Peyer's patch (tissue), 4 donors: ENCODE results near the gene WIPF2.

ENCODE experiments used
- CTCF ChIP-seq, 6 experiments: fragments of 450-650 bp in 4 of 6; fragments of 200-600 bp in 2 of 6; sonication (generic) in 1 of 6; IDR thresholded peaks; one replicate each; pipeline ENCODE4 v1.5.1; 2017 to 2019; ENCODE audit warnings: antibody characterized with exemption in 6 of 6, mild to moderate bottlenecking in 3 of 6, moderate library complexity in 1 of 6
- POLR2A ChIP-seq, 2 donors: fragments of 450-650 bp; IDR thresholded peaks; one replicate each; pipeline ENCODE4 v1.5.1; 2017; ENCODE audit warnings: antibody characterized with exemption in 2 of 2, mild to moderate bottlenecking in 2 of 2, moderate library complexity in 2 of 2

DNA sequence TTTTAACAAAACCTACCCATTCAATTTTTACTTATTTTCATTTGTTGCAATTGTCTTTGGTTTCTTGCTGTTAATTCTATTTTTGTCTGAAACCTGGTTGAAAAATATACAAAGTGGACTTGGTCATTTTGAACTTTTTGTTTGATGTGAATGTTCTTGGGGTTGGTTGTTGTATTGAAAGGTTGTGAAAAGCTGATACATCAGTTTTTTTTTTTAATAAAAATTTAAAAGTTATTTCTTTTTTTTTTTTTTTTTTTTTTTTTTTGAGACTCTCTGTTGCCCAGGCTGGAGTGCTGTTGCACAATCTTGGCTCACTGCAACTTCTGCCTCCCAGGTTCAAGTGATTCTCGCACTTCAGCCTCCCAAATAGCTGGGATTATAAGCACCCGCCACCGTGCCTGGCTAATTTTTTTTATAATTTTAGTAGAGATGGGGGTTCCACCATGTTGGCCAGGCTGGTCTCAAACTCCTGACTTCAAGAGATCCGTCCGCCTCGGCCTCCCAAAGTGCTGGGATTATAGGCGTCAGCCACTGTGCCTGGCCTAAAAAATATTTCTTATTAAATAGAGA is 28.9 kb downstream of the WIPF2 start:
- TF ChIP-seq CTCF (IDR thresholded peaks at IDR 0.05) = no peak
- TF ChIP-seq POLR2A (IDR thresholded peaks at IDR 0.05) = no peak
